MCF 10A (cell line): ENCODE measurements around the gene MPDZ. TPM values are rescaled to one million over a fixed set of nuclear protein-coding genes. Genes with fewer than 3 reads are reported as not detected.

Experiments used
- BruUV-seq: library from RNA; stranded (reverse); fragments of 400-500 nt; replicated peaks from 2 replicates; lab custom pipeline; 2021; lab: Mats Ljungman, UMichigan
- CTCF ChIA-PET: fragments of 300-600 bp; sonication (Branson Sonifier 250); formaldehyde crosslinking; extraction: SDS; loops from one replicate; lab custom pipeline; 2021; ENCODE audit warnings: antibody characterized with exemption, inconsistent platforms; lab: Yijun Ruan, JAX
- POLR2A ChIA-PET: fragments of 300-600, 350-650 bp; sonication (Branson Sonifier 250); formaldehyde crosslinking; extraction: SDS; loops from one replicate; lab custom pipeline; 2020; ENCODE audit warnings: antibody characterized with exemption, inconsistent platforms; lab: Yijun Ruan, JAX
- DNase-seq: peaks from one replicate; pipeline ENCODE4 v3.0.0-alpha.2; 2018; ENCODE audit not compliant: unreplicated experiment
- H3K27ac Mint-ChIP-seq: one replicate; pipeline ENCODE4 v1.8.0; 2022; ENCODE audit warnings: mild to moderate bottlenecking, low read depth, mixed read lengths; ENCODE audit not compliant: unreplicated experiment
- H3K27me3 Mint-ChIP-seq: one replicate; pipeline ENCODE4 v1.8.0; 2022; ENCODE audit warnings: mixed read lengths; ENCODE audit not compliant: insufficient read depth, unreplicated experiment
- H3K36me3 Mint-ChIP-seq: one replicate; pipeline ENCODE4 v1.8.0; 2022; ENCODE audit warnings: mild to moderate bottlenecking, moderate library complexity, mixed read lengths; ENCODE audit not compliant: insufficient read depth, unreplicated experiment
- H3K4me1 Mint-ChIP-seq: one replicate; pipeline ENCODE4 v1.8.0; 2022; ENCODE audit warnings: mixed read lengths; ENCODE audit not compliant: insufficient read depth, unreplicated experiment
- H3K4me3 Mint-ChIP-seq: one replicate; pipeline ENCODE4 v1.8.0; 2022; ENCODE audit warnings: mild to moderate bottlenecking, moderate library complexity, mixed read lengths; ENCODE audit not compliant: unreplicated experiment
- H3K9me3 Mint-ChIP-seq: one replicate; pipeline ENCODE4 v1.8.0; 2022; ENCODE audit warnings: mixed read lengths; ENCODE audit not compliant: unreplicated experiment
- CTCF ChIP-seq: fragments of 200-600 bp; IDR thresholded peaks from one replicate; pipeline ENCODE4 v1.8.0; 2022; ENCODE audit warnings: antibody characterized with exemption, mild to moderate bottlenecking; ENCODE audit not compliant: unreplicated experiment
- intact Hi-C: fragments of 100-400 bp; cut with micrococcal nuclease; formaldehyde crosslinking; loops from 2 replicates; pipeline ENCODE4 v1.14.1; 2022
- total RNA-seq: library from RNA; stranded (reverse); gene quantifications from 2 replicates; pipeline ENCODE4 v1.2.3, GENCODE V29; 2022

Gene MPDZ
- total RNA-seq, 1 experiment from 2014 or later, result 8.8 TPM

GRCh38 chr9:13186774-13187173, 92.7 kb downstream of the MPDZ start:
- H3K4me1 Mint-ChIP-seq, result peaks cover 1% of the 10 kb centered on the region
- CTCF ChIA-PET, result no interaction called here
- H3K27ac Mint-ChIP-seq, result no peak overlapping the region

GRCh38 chr9:13186091-13186490, 93.4 kb downstream of the MPDZ start:
- TF ChIP-seq CTCF, result no peak
- no peak overlapping the region for H3K27ac Mint-ChIP-seq
- intact Hi-C loops, result no loop called here

More at GRCh38 chr9:13186774-13187173, 92.7 kb downstream of the MPDZ start:
- no peak for TF ChIP-seq CTCF
- Mint-ChIP-seq H3K36me3 (peaks cover 7% of the 10 kb centered on the region), H3K4me3 (no peak overlapping the region), H3K9me3 (no peaks in the 10 kb centered on the region), H3K27me3 (no peaks in the 10 kb centered on the region)
- intact Hi-C loops, result no loop called here
- POLR2A ChIA-PET, result no interaction called here
- DNase-seq, result no peak
- no TSS peak for BruUV-seq

GRCh38 chr9:13181652-13182051, 97.8 kb downstream of the MPDZ start:
- CTCF ChIA-PET, result interaction anchor here (0.6 kb wide), 1 partner anchor 1752 kb away, joined by 3 read pairs; no protein-coding TSS in a partner anchor

More at GRCh38 chr9:13186091-13186490, 93.4 kb downstream of the MPDZ start:
- ChIA-PET CTCF (no interaction called here), POLR2A (interaction anchor here (0.7 kb wide), 1 partner anchor 12 kb away, joined by 3 read pairs; no protein-coding TSS in a partner anchor)
- no peaks in the 10 kb centered on the region for H3K27me3 Mint-ChIP-seq
- peaks cover 7% of the 10 kb centered on the region for H3K36me3 Mint-ChIP-seq
- H3K4me3 Mint-ChIP-seq, result no peak overlapping the region
- no peaks in the 10 kb centered on the region for H3K9me3 Mint-ChIP-seq
- no peak for DNase-seq
- no TSS peak for BruUV-seq
- H3K4me1 Mint-ChIP-seq, result peaks cover 6% of the 10 kb centered on the region

GRCh38 chr9:13179257-13179656, 100.2 kb downstream of the MPDZ start:
- no peaks in the 10 kb centered on the region for H3K27me3 Mint-ChIP-seq
- peaks cover 6% of the 10 kb centered on the region for H3K4me1 Mint-ChIP-seq
- intact Hi-C loops, result no loop called here
- ChIA-PET CTCF (interaction anchor here (0.6 kb wide), 1 partner anchor 423 kb away, joined by 3 read pairs; no protein-coding TSS in a partner anchor), POLR2A (no interaction called here)
- no peaks in the 10 kb centered on the region for H3K9me3 Mint-ChIP-seq
- no peak overlapping the region for H3K4me3 Mint-ChIP-seq
- peaks cover 7% of the 10 kb centered on the region for H3K36me3 Mint-ChIP-seq
- DNase-seq, result no peak
- BruUV-seq, result no TSS peak
- TF ChIP-seq CTCF, result no peak
- H3K27ac Mint-ChIP-seq, result no peak overlapping the region

More at GRCh38 chr9:13181652-13182051, 97.8 kb downstream of the MPDZ start:
- POLR2A ChIA-PET, result interaction anchor here (0.9 kb wide), 1 partner anchor 21 kb away, joined by 3 read pairs; no protein-coding TSS in a partner anchor
- Mint-ChIP-seq H3K4me1 (peaks cover 6% of the 10 kb centered on the region), H3K36me3 (no peaks in the 10 kb centered on the region), H3K9me3 (no peaks in the 10 kb centered on the region), H3K27ac (no peak overlapping the region), H3K4me3 (no peak overlapping the region), H3K27me3 (no peaks in the 10 kb centered on the region)
- BruUV-seq, result no TSS peak
- no peak for TF ChIP-seq CTCF
- peak; percentile 73 for DNase-seq
- intact Hi-C loops, result no loop called here
